NCI-H526 (cell line): ENCODE data around the gene RBFOX2.
"Not testable (repeated sequence)": the region's sequence is repeated elsewhere in the genome, so short reads cannot be mapped to it uniquely, and the experiment has no call there.

Experiments used
- DNase-seq, 2 experiments: peaks; one replicate each; lab custom pipeline; 2025; lab: John Stamatoyannopoulos, UW

The RBFOX2 gene

GRCh38 chr22:35777335-35777975, 251.2 kb downstream of the RBFOX2 start:
- DNase-seq = no peak

- no peak for DNase-seq
These were observed 253.3 kb downstream of the RBFOX2 start for GRCh38 chr22:35775339-35775738.

GRCh38 chr22:35769974-35770373, 258.6 kb downstream of the RBFOX2 start:
- DNase-seq = no peak

- DNase-seq = no peak
These were observed 261.7 kb downstream of the RBFOX2 start for GRCh38 chr22:35766654-35767580.

GRCh38 chr22:35761037-35761436, 267.6 kb downstream of the RBFOX2 start:
- peak in 1 of 2 experiments; percentile 15 for DNase-seq

GRCh38 chr22:35758394-35758793, 270.2 kb downstream of the RBFOX2 start:
- DNase-seq = no peak

GRCh38 chr22:35756722-35757121, 271.9 kb downstream of the RBFOX2 start:
- DNase-seq = peak; percentile 47 to 64

GRCh38 chr22:35754761-35755160, 273.9 kb downstream of the RBFOX2 start:
- no peak for DNase-seq

- DNase-seq = no peak
These were observed 275.8 kb downstream of the RBFOX2 start for GRCh38 chr22:35752863-35753189.

- no peak for DNase-seq
These were observed 276.4 kb downstream of the RBFOX2 start for GRCh38 chr22:35752006-35752862.

- DNase-seq = no peak
These were observed 278.8 kb downstream of the RBFOX2 start for GRCh38 chr22:35749808-35750207.

- DNase-seq = no peak
These were observed 281.5 kb downstream of the RBFOX2 start for GRCh38 chr22:35746946-35747703.

GRCh38 chr22:35746248-35746647, 282.4 kb downstream of the RBFOX2 start:
- no peak for DNase-seq

- DNase-seq = no peak
These were observed 285.2 kb downstream of the RBFOX2 start for GRCh38 chr22:35743326-35743860.

- no peak for DNase-seq
These were observed 286.1 kb downstream of the RBFOX2 start for GRCh38 chr22:35742342-35743100.

- DNase-seq = no peak
These were observed 288.0 kb downstream of the RBFOX2 start for GRCh38 chr22:35740616-35741015.

- DNase-seq = no peak
These were observed 288.7 kb downstream of the RBFOX2 start for GRCh38 chr22:35739931-35740380.

- DNase-seq = no peak
These were observed 289.3 kb downstream of the RBFOX2 start for GRCh38 chr22:35739076-35739930.

- not testable (repeated sequence) for DNase-seq
These were observed 290.7 kb downstream of the RBFOX2 start for GRCh38 chr22:35737886-35738285.

GRCh38 chr22:35736701-35737100, 291.9 kb downstream of the RBFOX2 start:
- DNase-seq = no peak
